ENCODE results near the gene PLEKHF1. TPM values are rescaled to one million over a fixed set of nuclear protein-coding genes. Genes with fewer than 3 reads are reported as not detected.

The PLEKHF1 gene
- total RNA-seq, 1 donor from 2014 or later, result 23.4 TPM

- no peak overlapping the region for H3K4me3 ChIP-seq (ENCODE audit: low read depth, low read length)
- DNase-seq (ENCODE audit: low read depth), result no peak
- no peaks in the 10 kb centered on the region for H3K27me3 ChIP-seq (ENCODE audit: control insufficient read depth, insufficient read depth, low read length)
- no peaks in the 10 kb centered on the region for H3K36me3 ChIP-seq (ENCODE audit: control insufficient read depth, insufficient read depth, low read length)
- peak; percentile 83 for FAIRE-seq
- no peak for TF ChIP-seq CTCF (IDR thresholded peaks at IDR 0.05; ENCODE audit: insufficient read depth, low read length, severe bottlenecking)
Observed at GRCh38 chr19:29639086-29639485, 26.2 kb upstream of the PLEKHF1 start.

GRCh38 chr19:29640231-29640630 is 25.0 kb upstream of the PLEKHF1 start:
- TF ChIP-seq CTCF (IDR thresholded peaks at IDR 0.05; ENCODE audit: insufficient read depth, low read length, severe bottlenecking), result no peak
- no peaks in the 10 kb centered on the region for H3K36me3 ChIP-seq (ENCODE audit: control insufficient read depth, insufficient read depth, low read length)
- FAIRE-seq (no peak), DNase-seq (ENCODE audit: low read depth) (no peak)
- H3K4me3 ChIP-seq (ENCODE audit: low read depth, low read length), result no peak overlapping the region
- no peaks in the 10 kb centered on the region for H3K27me3 ChIP-seq (ENCODE audit: control insufficient read depth, insufficient read depth, low read length)

- DNase-seq (ENCODE audit: low read depth) (no peak), FAIRE-seq (no peak)
- Histone ChIP-seq H3K36me3 (ENCODE audit: control insufficient read depth, insufficient read depth, low read length) (no peaks in the 10 kb centered on the region), H3K4me3 (ENCODE audit: low read depth, low read length) (no peak overlapping the region), H3K27me3 (ENCODE audit: control insufficient read depth, insufficient read depth, low read length) (no peaks in the 10 kb centered on the region)
- TF ChIP-seq CTCF (IDR thresholded peaks at IDR 0.05; ENCODE audit: insufficient read depth, low read length, severe bottlenecking), result no peak
Observed at GRCh38 chr19:29641597-29641996, 23.7 kb upstream of the PLEKHF1 start.

GRCh38 chr19:29643361-29643935 is 21.8 kb upstream of the PLEKHF1 start:
- Histone ChIP-seq H3K27me3 (ENCODE audit: control insufficient read depth, insufficient read depth, low read length) (no peaks in the 10 kb centered on the region), H3K36me3 (ENCODE audit: control insufficient read depth, insufficient read depth, low read length) (no peaks in the 10 kb centered on the region), H3K4me3 (ENCODE audit: low read depth, low read length) (no peak overlapping the region)
- DNase-seq (ENCODE audit: low read depth) (no peak), FAIRE-seq (no peak)
- no peak for TF ChIP-seq CTCF (IDR thresholded peaks at IDR 0.05; ENCODE audit: insufficient read depth, low read length, severe bottlenecking)

GRCh38 chr19:29644210-29644609 is 21.1 kb upstream of the PLEKHF1 start:
- no peaks in the 10 kb centered on the region for H3K36me3 ChIP-seq (ENCODE audit: control insufficient read depth, insufficient read depth, low read length)
- H3K27me3 ChIP-seq (ENCODE audit: control insufficient read depth, insufficient read depth, low read length), result no peaks in the 10 kb centered on the region
- FAIRE-seq (no peak), DNase-seq (ENCODE audit: low read depth) (no peak)
- H3K4me3 ChIP-seq (ENCODE audit: low read depth, low read length), result no peak overlapping the region
- no peak for TF ChIP-seq CTCF (IDR thresholded peaks at IDR 0.05; ENCODE audit: insufficient read depth, low read length, severe bottlenecking)

- no peak for FAIRE-seq
- no peak for TF ChIP-seq CTCF (IDR thresholded peaks at IDR 0.05; ENCODE audit: insufficient read depth, low read length, severe bottlenecking)
- no peak for DNase-seq (ENCODE audit: low read depth)
- H3K27me3 ChIP-seq (ENCODE audit: control insufficient read depth, insufficient read depth, low read length), result no peaks in the 10 kb centered on the region
- H3K4me3 ChIP-seq (ENCODE audit: low read depth, low read length), result no peak overlapping the region
- no peaks in the 10 kb centered on the region for H3K36me3 ChIP-seq (ENCODE audit: control insufficient read depth, insufficient read depth, low read length)
Observed at GRCh38 chr19:29645491-29645867, 19.8 kb upstream of the PLEKHF1 start.

Measured in bronchial epithelial cell (primary cell).